Right ventricle myocardium inferior (tissue), 1 donor: ENCODE data around the gene TEDC2. TPM values are rescaled to one million over a fixed set of nuclear protein-coding genes. Genes with fewer than 3 reads are reported as not detected.
"Not testable (repeated sequence)": the region's sequence is repeated elsewhere in the genome, so short reads cannot be mapped to it uniquely, and the experiment has no call there.

Source experiments
- ATAC-seq: fragments of 200-7000 bp; cut with Tn5 transposase; one replicate; pipeline ENCODE4 v1.9.1; 2020; ENCODE audit warnings: mild to moderate bottlenecking, moderate library complexity
- DNase-seq: peaks from one replicate; pipeline ENCODE4 v3.0.0; 2021; ENCODE audit errors: missing footprints
- intact Hi-C: fragments of 100-400 bp; cut with DNase I; formaldehyde crosslinking; loops from one replicate; pipeline ENCODE4 v1.11.0; 2022
- total RNA-seq: library from RNA; stranded (reverse); fragmentation: NEBNext Ultra II Directional; extraction: Animal tissue kit (Norgen Biotek cat#: 25700); gene quantifications from one replicate; pipeline ENCODE4 v1.2.1, GENCODE V29; 2021
- donor health status: DM: no; HTN: yes; CAD: no; lungs with severe emphysema.

The TEDC2 gene
- total RNA-seq, 1 donor from 2014 or later = 0.95 TPM

DNA sequence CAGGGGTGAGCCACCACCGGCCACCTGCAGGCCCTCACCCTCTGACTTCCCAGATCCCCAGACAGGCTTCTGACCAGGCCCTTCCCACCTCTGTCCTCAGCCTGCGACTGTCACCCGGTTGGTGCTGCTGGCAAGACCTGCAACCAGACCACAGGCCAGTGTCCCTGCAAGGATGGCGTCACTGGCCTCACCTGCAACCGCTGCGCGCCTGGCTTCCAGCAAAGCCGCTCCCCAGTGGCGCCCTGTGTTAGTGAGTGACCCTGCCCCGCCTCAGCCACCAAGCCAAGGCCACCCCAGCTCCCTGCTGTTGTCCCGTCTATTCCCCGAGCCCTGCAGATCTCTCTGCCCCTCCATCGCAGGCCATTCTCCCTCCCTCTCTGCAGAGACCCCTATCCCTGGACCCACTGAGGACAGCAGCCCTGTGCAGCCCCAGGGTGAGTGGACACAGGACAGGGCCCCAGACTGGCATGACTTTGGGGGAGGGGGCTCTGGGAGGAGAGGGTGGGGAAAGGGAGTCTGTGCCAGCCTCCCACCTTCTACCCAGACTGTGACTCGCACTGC is 13.1 kb downstream of the TEDC2 start:
- intact Hi-C loops = no loop called here
- no peak for ATAC-seq
- DNase-seq = no peak

DNA sequence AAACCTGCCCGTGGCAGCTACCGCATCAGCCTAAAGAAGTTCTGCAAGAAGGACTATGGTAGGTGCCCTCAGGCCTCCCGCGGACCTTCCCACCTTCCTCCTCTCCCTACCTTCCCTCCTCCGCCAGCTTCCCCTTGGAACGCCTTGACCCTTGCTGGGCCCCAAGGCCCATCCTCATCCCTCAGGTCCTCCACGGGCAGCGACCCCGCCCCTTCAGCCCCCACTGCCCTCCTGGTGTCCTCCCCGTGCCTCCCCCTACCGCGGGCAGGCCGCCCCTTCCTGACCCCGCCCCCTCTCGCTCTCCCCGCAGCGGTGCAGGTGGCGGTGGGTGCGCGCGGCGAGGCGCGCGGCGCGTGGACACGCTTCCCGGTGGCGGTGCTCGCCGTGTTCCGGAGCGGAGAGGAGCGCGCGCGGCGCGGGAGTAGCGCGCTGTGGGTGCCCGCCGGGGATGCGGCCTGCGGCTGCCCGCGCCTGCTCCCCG is 13.6 kb downstream of the TEDC2 start:
- DNase-seq (no peak), ATAC-seq (no peak)
- intact Hi-C loops = no loop called here

DNA sequence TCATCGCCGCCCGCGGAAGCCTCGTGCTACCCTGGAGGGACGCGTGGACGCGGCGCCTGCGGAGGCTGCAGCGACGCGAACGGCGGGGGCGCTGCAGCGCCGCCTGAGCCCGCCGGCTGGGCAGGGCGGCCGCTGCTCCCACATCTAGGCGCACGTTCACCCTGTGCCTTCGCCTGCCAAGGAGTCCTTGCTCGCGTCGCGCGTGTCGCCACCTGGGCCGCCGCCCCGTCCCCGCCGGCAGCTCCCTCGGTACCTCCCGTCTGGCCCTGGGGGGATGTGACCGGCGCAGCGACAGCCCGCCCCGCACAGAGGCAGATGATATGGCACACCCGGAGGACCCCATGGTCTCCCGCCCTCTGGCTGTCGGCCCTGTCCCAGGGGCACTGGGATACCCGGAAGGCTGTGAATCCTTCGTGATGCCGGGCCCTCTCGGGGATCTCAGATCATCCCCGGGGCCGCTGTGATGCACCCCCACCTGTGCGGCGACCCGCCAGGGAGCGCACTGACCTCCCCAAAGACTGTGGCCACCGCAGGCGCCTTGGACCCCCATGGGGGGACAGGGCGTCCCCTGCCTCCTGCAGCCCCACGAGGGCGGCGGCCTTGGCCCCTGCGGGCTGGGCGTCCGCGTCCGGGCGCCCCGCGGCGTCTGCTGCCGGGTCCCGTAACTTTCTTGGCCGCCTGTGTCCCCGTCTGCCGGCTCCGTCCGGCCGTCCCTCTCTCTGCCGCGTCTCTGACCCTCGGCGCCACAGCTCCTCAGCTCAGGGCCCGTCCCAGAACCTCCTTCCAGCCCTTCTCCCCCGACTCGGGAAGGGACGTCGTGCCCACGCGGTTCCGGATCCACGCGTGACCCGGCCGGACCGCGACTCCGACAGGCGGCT is 14.3 kb downstream of the TEDC2 start:
- peak; percentile 68 for DNase-seq
- intact Hi-C loops = loop anchor here (2.0 kb wide), 1 partner anchor 27 kb away; no protein-coding TSS in a partner anchor
- peak; percentile 68 for ATAC-seq

DNA sequence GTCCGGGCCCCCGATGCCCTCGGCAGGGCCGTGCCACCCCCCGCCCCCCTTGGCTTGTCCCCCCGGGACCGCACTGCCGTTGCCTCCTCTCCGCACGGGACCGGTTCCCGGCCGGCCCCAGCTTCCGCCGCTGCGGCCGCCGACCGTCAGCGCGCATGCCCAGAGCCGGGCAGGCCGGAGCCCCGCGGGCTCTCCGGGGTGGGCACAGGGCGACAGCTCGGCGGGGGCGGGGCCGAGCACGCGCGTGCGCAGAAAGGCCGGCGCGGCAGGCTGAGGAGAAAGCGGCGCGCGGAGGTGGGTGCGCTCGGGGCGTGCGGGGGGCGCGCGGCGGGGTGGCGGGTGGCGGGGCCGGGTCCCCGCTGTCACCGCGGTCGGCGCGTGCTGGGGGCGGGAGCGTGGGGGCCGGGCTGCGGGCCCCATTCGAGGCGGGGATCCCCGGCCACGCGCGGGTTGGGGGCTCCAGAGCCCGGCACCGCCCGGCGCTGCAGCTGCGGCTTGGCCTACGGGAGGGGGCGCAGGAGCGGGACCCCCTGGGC is 15.0 kb downstream of the TEDC2 start, which contains the start of gene TBC1D24:
Gene TBC1D24 (plus strand): TSS at position 251 of the 536 bp plus-strand sequence. CDS start 21,022 bp downstream, outside the sequence.
- ATAC-seq (peak; percentile 95), DNase-seq (peak; percentile 93)
- intact Hi-C loops = loop anchor here (2.0 kb wide), 1 partner anchor 26 kb away; no protein-coding TSS in a partner anchor

DNA sequence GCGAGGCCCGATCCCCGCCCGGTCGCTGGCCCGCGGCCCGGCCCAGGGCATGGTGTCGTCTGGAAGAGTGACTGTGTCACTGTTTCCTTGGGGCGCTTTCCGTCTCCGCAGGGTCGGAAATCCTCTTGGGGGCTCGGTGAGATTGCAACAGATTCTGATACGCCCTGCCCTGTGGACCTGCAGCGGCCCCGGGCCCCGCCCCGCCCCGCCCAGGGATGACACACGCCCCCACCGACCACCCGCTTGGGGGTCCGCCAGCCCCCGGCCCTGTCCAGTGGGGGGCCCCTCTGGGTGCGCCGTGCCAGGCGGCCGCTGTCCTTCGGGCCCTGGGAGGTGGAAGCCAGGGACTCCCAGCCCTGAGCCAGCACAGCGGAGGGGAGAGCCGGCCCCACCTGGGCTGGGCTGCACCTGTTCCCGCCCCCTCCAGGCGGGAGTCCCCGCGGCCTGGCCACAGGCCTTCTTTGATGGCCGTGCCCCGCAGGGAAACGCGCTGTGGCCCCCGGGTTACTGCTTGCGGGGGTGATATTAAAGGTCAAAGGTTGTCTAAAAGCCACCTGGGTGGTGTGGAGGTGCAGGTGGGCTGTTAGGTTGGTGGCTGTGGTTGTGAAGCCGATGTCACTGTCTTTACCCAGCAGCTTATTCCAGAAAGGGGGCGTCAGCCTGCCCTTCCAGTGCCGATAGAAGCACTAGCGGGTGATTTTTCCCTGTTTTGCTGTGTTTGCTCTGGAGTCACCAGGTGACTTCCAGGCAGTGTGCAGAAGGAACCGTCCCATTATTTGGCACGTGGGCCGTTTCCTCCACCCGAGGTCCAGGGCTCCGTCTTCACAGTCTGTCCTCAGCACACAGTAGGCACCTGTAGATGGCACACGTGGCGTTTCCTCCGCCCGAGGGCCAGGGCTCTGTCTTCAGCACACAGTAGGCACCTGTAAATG is 15.8 kb downstream of the TEDC2 start:
- DNase-seq (peak; percentile 63), ATAC-seq (no peak)
- intact Hi-C loops = loop anchor here (2.0 kb wide), 1 partner anchor 25 kb away; no protein-coding TSS in a partner anchor

DNA sequence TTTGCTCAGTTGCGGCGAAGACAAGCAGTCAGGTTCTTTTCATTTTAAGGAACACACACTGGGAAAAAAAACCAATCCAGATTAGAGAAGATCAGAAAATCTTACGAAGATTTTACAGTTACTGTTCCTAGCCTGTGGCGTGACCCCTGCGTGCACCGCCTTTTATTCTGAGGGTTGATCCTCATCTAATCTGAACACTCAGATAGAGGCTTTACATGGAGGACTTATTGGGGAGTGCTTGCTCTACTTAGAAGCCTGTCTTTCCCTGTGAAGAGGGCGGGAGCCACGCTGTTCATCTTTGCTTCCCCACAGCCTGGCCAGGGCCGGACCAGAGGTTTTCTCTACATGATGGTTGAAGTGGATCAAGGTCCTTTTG is 16.4 kb downstream of the TEDC2 start:
- DNase-seq = peak; percentile 11
- intact Hi-C loops = no loop called here
- no peak for ATAC-seq

DNA sequence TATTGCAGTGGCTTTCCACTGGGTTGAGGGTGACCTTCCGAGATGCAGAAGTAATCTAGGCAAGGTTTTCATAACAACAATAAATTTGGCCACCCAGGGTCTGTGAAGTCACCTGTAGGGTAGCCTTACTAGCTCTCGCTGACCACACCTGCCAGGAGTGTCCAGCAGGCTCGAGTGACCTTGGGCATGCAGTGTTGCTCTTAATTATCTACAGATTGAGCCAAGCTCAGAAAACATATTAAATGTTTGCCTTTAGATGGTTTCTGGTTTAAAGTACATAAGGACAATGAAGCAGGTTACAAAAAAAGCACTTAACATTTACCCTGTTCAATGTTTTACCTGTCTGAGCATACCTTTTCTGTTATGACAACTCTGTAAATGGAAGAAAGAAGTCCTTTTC is 16.8 kb downstream of the TEDC2 start:
- no peak for ATAC-seq
- DNase-seq = no peak
- intact Hi-C loops = no loop called here

DNA sequence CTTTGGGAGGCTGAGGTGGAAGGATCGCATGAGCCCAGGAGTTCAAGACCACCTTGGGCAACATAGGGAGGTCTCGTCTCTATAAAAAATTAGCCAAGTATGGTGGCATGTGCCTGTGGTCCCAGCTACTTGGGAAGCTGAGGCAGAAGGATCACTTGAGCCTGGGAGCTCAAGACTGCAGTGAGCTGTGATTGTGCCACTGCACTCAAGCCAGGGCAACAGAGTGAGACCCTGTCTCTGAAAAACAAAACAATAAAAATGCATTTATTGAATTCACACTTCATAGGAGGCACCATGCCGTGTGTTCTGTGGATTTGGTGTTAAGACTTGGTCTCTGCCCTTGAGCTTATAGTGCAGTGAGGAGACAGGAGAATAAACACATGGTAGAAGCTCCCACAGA is 17.4 kb downstream of the TEDC2 start:
- no peak for ATAC-seq
- DNase-seq = no peak
- intact Hi-C loops = no loop called here

DNA sequence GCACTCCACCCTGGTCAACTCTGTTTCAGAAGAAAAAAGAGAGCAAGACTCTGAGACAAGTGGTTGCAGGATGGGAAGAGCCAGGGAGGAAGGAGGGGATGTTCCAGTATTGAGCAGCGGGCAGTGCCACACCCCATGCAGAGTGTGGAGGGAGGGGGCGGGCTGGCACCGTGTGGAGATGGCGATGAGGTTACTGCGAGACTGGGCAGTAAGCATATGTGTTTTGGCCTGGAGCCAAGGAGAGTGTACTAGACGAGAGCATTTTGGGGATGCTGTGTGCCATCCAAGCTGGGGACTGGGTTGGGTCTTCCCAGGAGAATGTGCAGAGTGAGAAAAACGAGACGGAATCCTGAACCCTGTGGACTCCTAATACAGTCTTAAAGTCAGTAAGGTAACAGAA is 18.4 kb downstream of the TEDC2 start:
- ATAC-seq = no peak
- peak; percentile 39 for DNase-seq
- intact Hi-C loops = no loop called here

DNA sequence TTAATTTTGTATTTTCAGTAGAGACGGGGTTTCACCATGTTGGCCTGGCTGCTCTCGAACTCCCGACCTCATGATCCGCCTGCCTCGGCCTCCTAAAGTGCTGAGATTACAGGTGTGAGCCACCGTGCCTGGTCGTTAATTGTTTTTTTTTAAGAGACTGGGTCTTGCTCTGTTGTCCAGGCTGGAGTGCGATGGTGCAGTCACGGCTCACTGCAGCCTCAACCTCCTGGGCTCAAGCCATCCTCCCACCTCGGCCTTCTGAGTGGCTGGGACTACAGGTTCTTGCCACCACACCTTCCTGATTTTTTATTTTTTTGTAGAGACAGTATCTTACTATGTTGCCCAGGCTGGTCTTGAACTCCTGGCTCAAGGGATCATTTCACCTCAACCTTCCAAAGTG is 20.1 kb downstream of the TEDC2 start:
- DNase-seq, intact Hi-C loops, ATAC-seq: not testable (repeated sequence)

DNA sequence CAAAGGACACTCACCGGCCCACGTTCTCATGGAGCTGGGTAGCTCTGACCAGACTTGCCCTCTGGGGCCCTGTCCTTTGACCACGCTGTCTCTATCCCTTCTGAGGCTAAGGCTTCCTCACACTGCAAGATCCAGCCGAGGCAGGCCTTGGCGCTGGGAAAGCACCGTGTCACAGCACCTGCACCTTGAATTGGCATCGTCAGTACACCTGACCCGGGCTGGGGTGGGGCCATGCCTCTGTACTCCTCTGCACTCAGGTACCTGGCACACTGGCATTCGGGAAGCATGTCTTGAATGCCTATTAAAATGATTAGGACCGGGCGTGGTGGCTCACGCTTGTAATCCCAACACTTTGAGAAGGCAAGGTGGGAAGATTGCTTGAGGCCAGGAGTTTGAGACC is 21.0 kb downstream of the TEDC2 start:
- intact Hi-C loops = no loop called here
- DNase-seq (peak; percentile 57), ATAC-seq (no peak)

DNA sequence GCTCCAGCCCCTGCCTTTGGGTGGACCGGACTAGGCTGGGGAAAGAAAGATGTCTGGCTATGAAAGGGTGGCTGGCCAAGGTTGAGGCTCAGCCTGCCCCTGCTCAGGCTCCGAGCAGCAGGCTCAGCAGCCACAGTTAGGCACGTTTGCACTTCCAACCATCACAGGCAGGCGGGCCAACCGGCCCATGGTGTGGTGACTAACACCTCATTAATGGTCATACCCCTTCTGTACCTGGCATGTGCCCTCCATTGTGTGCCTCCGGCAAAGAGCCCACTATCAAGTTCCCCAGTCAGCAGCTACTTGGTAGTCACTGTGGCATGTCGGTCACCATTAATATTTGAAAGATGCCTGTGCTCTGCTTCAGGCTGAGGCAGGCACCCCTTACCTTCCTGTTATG is 21.8 kb downstream of the TEDC2 start:
- intact Hi-C loops = no loop called here
- ATAC-seq (no peak), DNase-seq (peak; percentile 16)

DNA sequence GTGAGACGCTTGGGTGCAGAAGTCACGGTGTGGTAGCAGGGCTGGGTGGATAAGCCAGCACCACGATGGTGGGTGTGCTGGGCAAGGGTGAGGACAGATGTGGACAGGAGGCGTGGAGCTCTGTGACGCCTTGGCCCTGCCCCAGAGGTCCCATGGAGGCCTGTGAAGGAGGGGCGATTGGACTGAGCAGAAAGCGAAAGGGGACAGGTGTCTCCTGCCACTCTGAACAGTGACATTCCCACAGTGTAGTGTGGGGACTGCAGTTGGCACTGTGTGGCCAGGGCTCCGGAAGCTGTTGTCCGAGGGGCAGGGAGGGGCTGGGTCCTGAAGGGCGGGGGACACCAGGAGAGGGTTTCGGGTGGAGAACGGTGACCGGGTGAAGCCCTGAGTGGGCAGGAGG is 22.3 kb downstream of the TEDC2 start:
- DNase-seq (peak; percentile 39), ATAC-seq (no peak)
- intact Hi-C loops = no loop called here

DNA sequence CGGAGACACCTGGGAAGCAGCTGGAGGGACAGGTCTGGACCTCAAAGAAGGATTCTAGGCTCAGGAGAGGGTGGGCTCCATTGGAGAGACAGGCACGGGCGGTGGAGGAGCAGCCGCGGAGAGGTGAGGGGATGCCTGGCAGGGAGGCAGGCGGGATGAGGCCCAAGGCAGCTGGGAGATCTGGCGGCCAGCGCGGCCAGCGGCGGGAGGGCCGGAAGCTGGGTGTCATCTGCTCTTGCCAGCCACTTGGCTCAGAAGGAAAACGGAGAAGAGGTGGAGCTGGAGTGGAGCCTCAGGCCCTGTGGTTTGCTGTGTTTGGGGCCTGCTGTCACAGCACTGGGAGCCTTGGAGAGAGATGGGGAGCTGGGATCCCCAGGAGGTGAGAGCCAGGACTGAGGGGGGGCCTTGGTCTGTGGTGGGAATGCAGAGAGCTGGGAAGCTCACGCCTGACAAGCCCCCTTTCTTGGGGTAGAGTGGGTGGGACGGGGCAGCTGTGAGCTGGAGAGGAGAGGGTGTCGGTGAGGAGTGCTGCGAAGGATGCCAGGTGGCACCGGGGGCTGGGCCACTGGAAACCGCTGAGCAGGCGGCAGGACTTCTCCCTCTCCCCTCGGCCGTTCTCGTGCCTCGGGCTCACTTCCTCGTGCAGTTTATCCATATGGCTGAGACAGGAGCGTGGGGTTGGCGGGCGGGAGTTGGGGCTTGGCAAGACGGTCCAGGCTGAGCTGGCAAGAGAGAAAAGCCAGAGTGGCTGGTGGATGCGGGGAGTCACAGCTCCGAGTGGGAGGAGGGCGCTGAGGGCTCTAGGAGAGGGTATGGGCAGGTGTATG is 23.0 kb downstream of the TEDC2 start:
- DNase-seq = peak; percentile 77
- peak; percentile 64 for ATAC-seq
- intact Hi-C loops = no loop called here

DNA sequence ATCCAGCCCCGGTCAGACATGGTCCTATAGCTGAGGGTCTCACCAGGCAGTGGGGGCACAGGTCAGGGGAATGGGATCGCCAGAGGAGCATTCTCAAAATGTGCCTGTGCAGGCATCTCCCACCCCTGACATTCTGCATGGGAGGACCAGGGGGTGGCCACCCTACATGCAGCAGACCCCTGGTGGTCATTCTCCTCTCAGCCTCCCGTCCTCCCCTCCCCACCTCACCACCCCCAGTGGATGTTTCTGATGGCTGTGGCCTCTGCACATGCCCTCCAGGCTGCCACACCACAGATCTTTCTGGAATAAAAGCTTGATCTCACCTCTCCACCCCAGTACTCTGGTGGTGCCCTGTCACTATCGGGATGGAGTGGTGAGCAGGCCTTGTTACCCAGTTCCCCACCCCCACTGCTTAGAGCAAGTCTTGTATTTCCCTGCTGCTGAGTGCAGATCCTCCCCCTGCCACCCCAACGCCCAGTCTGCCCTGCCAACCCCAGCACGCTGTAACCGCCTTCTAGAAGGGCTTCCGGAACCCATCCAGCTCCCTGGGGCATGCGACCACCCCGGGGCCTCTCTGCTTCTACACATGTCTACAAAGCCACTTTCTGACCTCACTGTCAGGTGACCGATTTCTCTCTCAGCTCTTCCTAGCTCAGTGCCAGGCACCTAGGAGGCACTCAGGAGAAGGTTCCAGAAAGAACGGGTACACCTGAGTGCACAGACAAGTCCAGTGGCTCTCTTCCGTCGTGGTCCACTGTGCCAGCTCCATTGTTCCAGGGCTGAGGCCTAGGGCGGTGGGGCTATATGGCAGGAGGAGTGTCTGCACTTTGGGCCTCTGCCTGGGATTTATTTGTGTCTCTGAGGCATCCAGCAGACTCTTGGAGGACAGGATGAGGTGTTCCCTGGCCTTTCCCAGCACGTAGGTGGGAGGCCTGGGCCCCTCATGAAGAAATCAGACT is 24.3 kb downstream of the TEDC2 start:
- ATAC-seq = no peak
- DNase-seq = peak; percentile 34
- intact Hi-C loops = no loop called here

DNA sequence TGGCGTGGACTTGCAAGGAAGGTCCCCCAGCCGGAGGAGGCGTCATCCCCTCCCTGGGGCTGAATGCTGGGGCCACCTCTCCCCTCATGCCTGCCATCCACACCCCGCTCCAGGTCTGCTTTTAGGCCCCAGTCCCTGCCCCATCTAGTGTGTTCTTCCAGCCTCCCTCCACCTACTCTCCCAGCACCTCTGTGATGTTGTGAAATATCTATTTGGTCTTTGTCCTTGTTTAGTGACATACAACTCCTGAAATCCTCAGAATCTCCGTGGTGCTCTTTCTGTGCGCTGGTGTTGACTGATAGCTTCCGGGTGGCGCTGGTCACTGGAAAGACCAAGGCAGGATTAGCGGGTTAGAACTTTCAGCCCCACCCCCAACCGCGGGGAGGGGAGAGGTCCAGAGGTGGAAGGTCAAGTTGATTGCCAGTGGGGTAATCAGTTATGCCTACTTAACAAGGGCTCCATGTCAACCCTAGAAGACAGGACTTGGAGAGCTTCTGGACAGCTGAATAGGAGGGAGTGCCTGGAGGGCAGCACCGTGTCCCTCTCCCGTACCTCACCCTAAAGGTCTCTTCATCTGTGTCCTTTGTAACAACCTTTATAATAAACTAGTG is 25.1 kb downstream of the TEDC2 start:
- peak; percentile 32 for DNase-seq
- intact Hi-C loops = no loop called here

More for the DNA sequence above, 25.1 kb downstream of the TEDC2 start:
- no peak for ATAC-seq
